Lower leg skin (tissue), 3 donors: ENCODE measurements around the gene PARP15.
"Not testable (repeated sequence)": the region's sequence is repeated elsewhere in the genome, so short reads cannot be mapped to it uniquely, and the experiment has no call there.

ENCODE experiments used
- POLR2A ChIP-seq, 2 donors: fragments of 450-650 bp; IDR thresholded peaks; one replicate each; pipeline ENCODE4 v1.6.1; 2016 to 2017; ENCODE audit warnings: antibody characterized with exemption in 2 of 2, mild to moderate bottlenecking in 1 of 2, moderate library complexity in 1 of 2
- TF ChIP-seq, protein P1 (sequence below), 3 donors: fragments of 450-650 bp; IDR thresholded peaks; one replicate each; pipeline ENCODE4 v1.5.1; 2016; ENCODE audit warnings: antibody characterized with exemption in 3 of 3, mild to moderate bottlenecking in 3 of 3, moderate library complexity in 2 of 3

GRCh38 chr3:122658336-122658735 is 80.9 kb downstream of the PARP15 start:
- TF ChIP-seq, protein P1, sequence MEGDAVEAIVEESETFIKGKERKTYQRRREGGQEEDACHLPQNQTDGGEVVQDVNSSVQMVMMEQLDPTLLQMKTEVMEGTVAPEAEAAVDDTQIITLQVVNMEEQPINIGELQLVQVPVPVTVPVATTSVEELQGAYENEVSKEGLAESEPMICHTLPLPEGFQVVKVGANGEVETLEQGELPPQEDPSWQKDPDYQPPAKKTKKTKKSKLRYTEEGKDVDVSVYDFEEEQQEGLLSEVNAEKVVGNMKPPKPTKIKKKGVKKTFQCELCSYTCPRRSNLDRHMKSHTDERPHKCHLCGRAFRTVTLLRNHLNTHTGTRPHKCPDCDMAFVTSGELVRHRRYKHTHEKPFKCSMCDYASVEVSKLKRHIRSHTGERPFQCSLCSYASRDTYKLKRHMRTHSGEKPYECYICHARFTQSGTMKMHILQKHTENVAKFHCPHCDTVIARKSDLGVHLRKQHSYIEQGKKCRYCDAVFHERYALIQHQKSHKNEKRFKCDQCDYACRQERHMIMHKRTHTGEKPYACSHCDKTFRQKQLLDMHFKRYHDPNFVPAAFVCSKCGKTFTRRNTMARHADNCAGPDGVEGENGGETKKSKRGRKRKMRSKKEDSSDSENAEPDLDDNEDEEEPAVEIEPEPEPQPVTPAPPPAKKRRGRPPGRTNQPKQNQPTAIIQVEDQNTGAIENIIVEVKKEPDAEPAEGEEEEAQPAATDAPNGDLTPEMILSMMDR (IDR thresholded peaks at IDR 0.05) = not testable (repeated sequence)
- not testable (repeated sequence) for TF ChIP-seq POLR2A (IDR thresholded peaks at IDR 0.05)
